Liver (tissue), 9 donors: ENCODE data around the gene ADCY2. TPM values are rescaled to one million over a fixed set of nuclear protein-coding genes. Genes with fewer than 3 reads are reported as not detected.

Experiments used
- DNase-seq: peaks from one replicate; pipeline ENCODE4 v3.0.0-alpha.2; 2017; ENCODE audit warnings: low spot score
- H3K27ac ChIP-seq, 2 donors: one replicate each; pipeline ENCODE4 v1.7.0; 2013; ENCODE audit warnings: inconsistent platforms in 2 of 2, low read length in 2 of 2, control low read depth in 1 of 2, low read depth in 1 of 2, mild to moderate bottlenecking in 1 of 2
- H3K27me3 ChIP-seq, 4 donors: one replicate each; pipeline versions ENCODE4 v1.6.1 to v1.7.0; 2013; ENCODE audit warnings: low read length in 3 of 4, inconsistent platforms in 1 of 4, mild to moderate bottlenecking in 1 of 4, moderate library complexity in 1 of 4; ENCODE audit not compliant: control insufficient read depth in 4 of 4, insufficient read depth in 4 of 4
- H3K36me3 ChIP-seq, 4 donors: one replicate each; pipeline versions ENCODE4 v1.6.1 to v1.7.0; 2013; ENCODE audit warnings: low read length in 3 of 4, mild to moderate bottlenecking in 3 of 4, low read depth in 1 of 4, moderate library complexity in 1 of 4; ENCODE audit not compliant: control insufficient read depth in 4 of 4, insufficient read depth in 3 of 4
- H3K4me1 ChIP-seq, 4 donors: one replicate each; pipeline versions ENCODE4 v1.6.1 to v1.7.0; 2013; ENCODE audit warnings: low read length in 3 of 4, mild to moderate bottlenecking in 3 of 4, moderate library complexity in 1 of 4; ENCODE audit not compliant: control insufficient read depth in 4 of 4, insufficient read depth in 4 of 4
- H3K4me3 ChIP-seq, 3 donors: one replicate each; pipeline versions ENCODE4 v1.6.1 to v1.7.0; 2013; ENCODE audit warnings: low read length in 3 of 3, control low read depth in 1 of 3, low read depth in 1 of 3, mild to moderate bottlenecking in 1 of 3
- H3K9ac ChIP-seq, 2 donors: one replicate each; pipeline ENCODE4 v1.7.0; 2013; ENCODE audit warnings: low read length in 2 of 2, mild to moderate bottlenecking in 2 of 2, moderate library complexity in 2 of 2, control low read depth in 1 of 2, low read depth in 1 of 2
- H3K9me3 ChIP-seq, 4 donors: one replicate each; pipeline versions ENCODE4 v1.6.1 to v1.7.0; 2013; ENCODE audit warnings: low read length in 3 of 4; ENCODE audit not compliant: control insufficient read depth in 4 of 4
- ATF3 ChIP-seq: IDR thresholded peaks from 2 replicates; pipeline ENCODE4 v1.6.1; 2016; ENCODE audit warnings: antibody characterized with exemption
- CTCF ChIP-seq: fragments of 150-350 bp; IDR thresholded peaks from 2 replicates; pipeline ENCODE4 v1.5.1; 2017; ENCODE audit warnings: improper control_type of control experiment, low read depth, low read length; ENCODE audit not compliant: missing input control
- EGR1 ChIP-seq, 2 donors: IDR thresholded peaks; 2 replicates each; pipeline ENCODE4 v1.6.1; 2016 to 2018; ENCODE audit warnings: antibody characterized with exemption in 2 of 2, low read depth in 2 of 2
- FOXA1 ChIP-seq: IDR thresholded peaks from 2 replicates; pipeline ENCODE4 v1.6.1; 2016; ENCODE audit warnings: antibody characterized with exemption
- FOXA2 ChIP-seq: IDR thresholded peaks from 2 replicates; pipeline ENCODE4 v1.6.1; 2016; ENCODE audit warnings: antibody characterized with exemption
- GABPA ChIP-seq, 2 donors: IDR thresholded peaks in 1 of 2; conservative IDR thresholded peaks in 1 of 2; 2 replicates each; pipeline ENCODE4 v1.6.1; 2016; ENCODE audit warnings: antibody characterized with exemption in 2 of 2, mild to moderate bottlenecking in 1 of 2, moderate library complexity in 1 of 2
- HNF4A ChIP-seq, 2 donors: conservative IDR thresholded peaks; 2 replicates each; pipeline ENCODE4 v1.6.1; 2016; ENCODE audit warnings: antibody characterized with exemption in 2 of 2, mild to moderate bottlenecking in 2 of 2
- HNF4G ChIP-seq: IDR thresholded peaks from 2 replicates; pipeline ENCODE4 v1.6.1; 2016; ENCODE audit warnings: antibody characterized with exemption
- JUND ChIP-seq, 2 donors: IDR thresholded peaks; 2 replicates each; pipeline ENCODE4 v1.6.1; 2016; ENCODE audit warnings: antibody characterized with exemption in 2 of 2
- MAX ChIP-seq: IDR thresholded peaks from 2 replicates; pipeline ENCODE4 v1.6.1; 2016; ENCODE audit warnings: antibody characterized with exemption
- NR2F2 ChIP-seq: IDR thresholded peaks from 2 replicates; pipeline ENCODE4 v1.6.1; 2016; ENCODE audit warnings: antibody characterized with exemption
- RAD21 ChIP-seq, 2 donors: IDR thresholded peaks; 2 replicates each; pipeline ENCODE4 v1.6.1; 2016; ENCODE audit warnings: antibody characterized with exemption in 2 of 2, mild to moderate bottlenecking in 2 of 2
- REST ChIP-seq: IDR thresholded peaks from 2 replicates; pipeline ENCODE4 v1.6.1; 2016; ENCODE audit warnings: antibody characterized with exemption, mild to moderate bottlenecking
- RXRA ChIP-seq, 2 donors: IDR thresholded peaks; 2 replicates each; pipeline ENCODE4 v1.6.1; 2017 to 2018; ENCODE audit warnings: antibody characterized with exemption in 2 of 2, mild to moderate bottlenecking in 1 of 2
- SP1 ChIP-seq: IDR thresholded peaks from 2 replicates; pipeline ENCODE4 v1.6.1; 2018; ENCODE audit warnings: antibody characterized with exemption, mild to moderate bottlenecking
- TAF1 ChIP-seq: conservative IDR thresholded peaks from 2 replicates; pipeline ENCODE4 v1.6.1; 2016; ENCODE audit warnings: antibody characterized with exemption, mild to moderate bottlenecking
- YY1 ChIP-seq: IDR thresholded peaks from 2 replicates; pipeline ENCODE4 v1.6.1; 2016; ENCODE audit warnings: antibody characterized with exemption, mild to moderate bottlenecking
- ZBTB33 ChIP-seq: IDR thresholded peaks from 2 replicates; pipeline ENCODE4 v1.6.1; 2016; ENCODE audit warnings: antibody characterized with exemption
- WGBS: extraction: QIAGEN DNeasy Blood & Tissue Kit; methylation state at CpG from one replicate; pipeline ENCODE4 v1.1.7; 2013; 5-methylcytosine and 5-hydroxymethylcytosine counted together
- polyA plus RNA-seq, 2 donors: library from polyadenylated mRNA; stranded (reverse) in 1 of 2; unstranded in 1 of 2; fragments of 200-250 nt in 1 of 2; fragments of >200 nt in 1 of 2; fragmentation: Nextera tagmentation in 1 of 2; extraction: Ambion mirVana in 1 of 2; gene quantifications; one replicate each; pipeline versions ENCODE4 v1.2.1 to v1.2.3, GENCODE V29; 2013 to 2015
- total RNA-seq, 2 donors: library from RNA; depleted of rRNA; stranded (reverse); fragments of >200 nt; gene quantifications; one replicate each; pipeline ENCODE4 v1.2.3, GENCODE V29; 2014
- donor health status: healthy.
- donor health status: healthy.
- donor health status: healthy.
- donor health status: healthy.
- donor health status: healthy.

The ADCY2 gene
- total and polyA plus RNA-seq, 4 donors = not detected

GRCh38 chr5:7717691-7718090 is 321.8 kb downstream of the ADCY2 start:
- no peak overlapping the region for H3K27ac ChIP-seq
- no peaks in the 10 kb centered on the region for H3K36me3 ChIP-seq
- WGBS = 77% methylated on average over 4 of the region's 4 CpGs
- no peak for DNase-seq
- no peaks in the 10 kb centered on the region for H3K9me3 ChIP-seq
- TF ChIP-seq EGR1 (IDR thresholded peaks at IDR 0.05; ENCODE audit: low read depth in 2 of 2) = no peak
- TF ChIP-seq RAD21 (IDR thresholded peaks at IDR 0.05) = no peak
- no peak for TF ChIP-seq GABPA (IDR thresholded peaks at IDR 0.05 in 1 of 2, conservative IDR thresholded peaks at IDR 0.05 in 1 of 2)
- no peak for TF ChIP-seq FOXA1
- no peak for TF ChIP-seq YY1
- TF ChIP-seq MAX = no peak
- no peak for TF ChIP-seq RXRA (IDR thresholded peaks at IDR 0.05)
- no peak for TF ChIP-seq JUND (IDR thresholded peaks at IDR 0.05)
- no peak for TF ChIP-seq ATF3
- TF ChIP-seq ZBTB33 = no peak
- no peak for TF ChIP-seq HNF4G
- no peak for TF ChIP-seq HNF4A (conservative IDR thresholded peaks at IDR 0.05)
- no peak for TF ChIP-seq TAF1
- no peak for TF ChIP-seq SP1
- no peaks in the 10 kb centered on the region for H3K27me3 ChIP-seq
- no peak overlapping the region for H3K9ac ChIP-seq
- no peak overlapping the region for H3K4me3 ChIP-seq
- no peaks in the 10 kb centered on the region for H3K4me1 ChIP-seq

GRCh38 chr5:7728076-7728475 is 332.1 kb downstream of the ADCY2 start:
- no peak overlapping the region for H3K9ac ChIP-seq
- no peak overlapping the region for H3K27ac ChIP-seq
- H3K27me3 ChIP-seq = no peaks in the 10 kb centered on the region
- no peaks in the 10 kb centered on the region for H3K36me3 ChIP-seq
- H3K4me3 ChIP-seq = no peak overlapping the region
- H3K4me1 ChIP-seq = no peaks in the 10 kb centered on the region
- H3K9me3 ChIP-seq = no peaks in the 10 kb centered on the region
- DNase-seq = no peak
- TF ChIP-seq YY1 (no peak), EGR1 (IDR thresholded peaks at IDR 0.05; ENCODE audit: low read depth in 2 of 2) (no peak), GABPA (IDR thresholded peaks at IDR 0.05 in 1 of 2, conservative IDR thresholded peaks at IDR 0.05 in 1 of 2) (no peak), RAD21 (IDR thresholded peaks at IDR 0.05) (no peak), TAF1 (no peak), JUND (IDR thresholded peaks at IDR 0.05) (no peak), NR2F2 (no peak), CTCF (no peak), FOXA2 (no peak), FOXA1 (no peak), HNF4G (no peak), REST (no peak)
- WGBS = 69% methylated on average over 4 of the region's 4 CpGs
